Nephron (organoid): ENCODE data around the gene GNG2.

Source experiments
- H3K27ac Mint-ChIP-seq, 3 experiments: 2 replicates each; pipeline ENCODE4 v1.8.0; 2020; ENCODE audit warnings: mixed read lengths in 3 of 3, mild to moderate bottlenecking in 2 of 3, moderate library complexity in 1 of 3
- H3K27me3 Mint-ChIP-seq: 2 replicates; pipeline ENCODE4 v1.8.0; 2021; ENCODE audit warnings: low read depth, mild to moderate bottlenecking, moderate library complexity, mixed read lengths
- H3K36me3 Mint-ChIP-seq: 2 replicates; pipeline ENCODE4 v1.8.0; 2020; ENCODE audit warnings: low read depth, mixed read lengths
- H3K4me1 Mint-ChIP-seq: 2 replicates; pipeline ENCODE4 v1.8.0; 2020; ENCODE audit warnings: mixed read lengths
- H3K4me3 Mint-ChIP-seq, 3 experiments: 2 replicates each; pipeline ENCODE4 v1.8.0; 2020; ENCODE audit warnings: mild to moderate bottlenecking in 3 of 3, mixed read lengths in 3 of 3, moderate library complexity in 2 of 3
- H3K9me3 Mint-ChIP-seq: 2 replicates; pipeline ENCODE4 v1.8.0; 2020; ENCODE audit warnings: mixed read lengths
- TF ChIP-seq, protein P1 (sequence below), 3 experiments: fragments of 200-600 bp; sonication (generic); IDR thresholded peaks; one replicate each; pipeline ENCODE4 v1.5.0; 2021; ENCODE audit warnings: antibody characterized with exemption in 3 of 3; ENCODE audit not compliant: unreplicated experiment in 3 of 3

Gene GNG2

GRCh38 chr14:51880835-51881580 lies 20.6 kb downstream of the GNG2 start:
- TF ChIP-seq, protein P1, sequence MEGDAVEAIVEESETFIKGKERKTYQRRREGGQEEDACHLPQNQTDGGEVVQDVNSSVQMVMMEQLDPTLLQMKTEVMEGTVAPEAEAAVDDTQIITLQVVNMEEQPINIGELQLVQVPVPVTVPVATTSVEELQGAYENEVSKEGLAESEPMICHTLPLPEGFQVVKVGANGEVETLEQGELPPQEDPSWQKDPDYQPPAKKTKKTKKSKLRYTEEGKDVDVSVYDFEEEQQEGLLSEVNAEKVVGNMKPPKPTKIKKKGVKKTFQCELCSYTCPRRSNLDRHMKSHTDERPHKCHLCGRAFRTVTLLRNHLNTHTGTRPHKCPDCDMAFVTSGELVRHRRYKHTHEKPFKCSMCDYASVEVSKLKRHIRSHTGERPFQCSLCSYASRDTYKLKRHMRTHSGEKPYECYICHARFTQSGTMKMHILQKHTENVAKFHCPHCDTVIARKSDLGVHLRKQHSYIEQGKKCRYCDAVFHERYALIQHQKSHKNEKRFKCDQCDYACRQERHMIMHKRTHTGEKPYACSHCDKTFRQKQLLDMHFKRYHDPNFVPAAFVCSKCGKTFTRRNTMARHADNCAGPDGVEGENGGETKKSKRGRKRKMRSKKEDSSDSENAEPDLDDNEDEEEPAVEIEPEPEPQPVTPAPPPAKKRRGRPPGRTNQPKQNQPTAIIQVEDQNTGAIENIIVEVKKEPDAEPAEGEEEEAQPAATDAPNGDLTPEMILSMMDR (IDR thresholded peaks at IDR 0.05; ENCODE audit: unreplicated experiment in 3 of 3): no peak
- Mint-ChIP-seq H3K4me3 (no peak overlapping the region), H3K27ac (peak overlapping the region; percentile 15 to 80 (median 49))

GRCh38 chr14:51881636-51882035 lies 21.2 kb downstream of the GNG2 start:
- Mint-ChIP-seq H3K27ac (peak overlapping the region in 1 of 3 experiments; percentile 80), H3K9me3 (no peaks in the 10 kb centered on the region), H3K4me1 (peaks cover 21% of the 10 kb centered on the region), H3K4me3 (no peak overlapping the region), H3K27me3 (no peaks in the 10 kb centered on the region), H3K36me3 (peaks cover 12% of the 10 kb centered on the region)
- TF ChIP-seq, protein P1 (IDR thresholded peaks at IDR 0.05; ENCODE audit: unreplicated experiment in 3 of 3): no peak

More at GRCh38 chr14:51880835-51881580, 20.6 kb downstream of the GNG2 start:
- Mint-ChIP-seq H3K27me3 (no peaks in the 10 kb centered on the region), H3K4me1 (peaks cover 21% of the 10 kb centered on the region), H3K36me3 (peaks cover 12% of the 10 kb centered on the region), H3K9me3 (no peaks in the 10 kb centered on the region)

DNA sequence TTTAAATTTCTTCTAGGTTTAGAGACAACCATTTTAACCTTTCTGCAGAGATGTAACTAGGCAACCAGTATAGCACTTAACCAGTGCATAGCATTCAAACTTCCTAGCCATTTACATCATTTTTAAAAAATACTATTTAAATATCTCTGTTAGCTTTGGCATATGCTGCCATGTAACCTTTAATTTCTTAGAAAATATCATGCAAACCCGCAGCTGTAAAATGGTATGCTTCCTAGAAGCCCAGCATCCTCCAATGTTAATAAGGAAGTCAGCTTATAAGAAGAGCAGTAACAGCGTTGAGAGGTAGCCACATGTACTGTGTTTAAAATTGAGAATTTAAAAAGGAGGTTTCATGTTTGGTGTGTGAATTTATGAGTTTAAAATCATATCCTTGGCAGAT lies 22.8 kb downstream of the GNG2 start:
- no peaks in the 10 kb centered on the region for H3K27me3 Mint-ChIP-seq
- TF ChIP-seq, protein P1 (IDR thresholded peaks at IDR 0.05; ENCODE audit: unreplicated experiment in 3 of 3): no peak
- H3K4me1 Mint-ChIP-seq: peaks cover 21% of the 10 kb centered on the region
- H3K9me3 Mint-ChIP-seq: no peaks in the 10 kb centered on the region
- peak overlapping the region in 1 of 3 experiments; percentile 63 for H3K27ac Mint-ChIP-seq
- H3K4me3 Mint-ChIP-seq: no peak overlapping the region
- peaks cover 6% of the 10 kb centered on the region for H3K36me3 Mint-ChIP-seq

DNA sequence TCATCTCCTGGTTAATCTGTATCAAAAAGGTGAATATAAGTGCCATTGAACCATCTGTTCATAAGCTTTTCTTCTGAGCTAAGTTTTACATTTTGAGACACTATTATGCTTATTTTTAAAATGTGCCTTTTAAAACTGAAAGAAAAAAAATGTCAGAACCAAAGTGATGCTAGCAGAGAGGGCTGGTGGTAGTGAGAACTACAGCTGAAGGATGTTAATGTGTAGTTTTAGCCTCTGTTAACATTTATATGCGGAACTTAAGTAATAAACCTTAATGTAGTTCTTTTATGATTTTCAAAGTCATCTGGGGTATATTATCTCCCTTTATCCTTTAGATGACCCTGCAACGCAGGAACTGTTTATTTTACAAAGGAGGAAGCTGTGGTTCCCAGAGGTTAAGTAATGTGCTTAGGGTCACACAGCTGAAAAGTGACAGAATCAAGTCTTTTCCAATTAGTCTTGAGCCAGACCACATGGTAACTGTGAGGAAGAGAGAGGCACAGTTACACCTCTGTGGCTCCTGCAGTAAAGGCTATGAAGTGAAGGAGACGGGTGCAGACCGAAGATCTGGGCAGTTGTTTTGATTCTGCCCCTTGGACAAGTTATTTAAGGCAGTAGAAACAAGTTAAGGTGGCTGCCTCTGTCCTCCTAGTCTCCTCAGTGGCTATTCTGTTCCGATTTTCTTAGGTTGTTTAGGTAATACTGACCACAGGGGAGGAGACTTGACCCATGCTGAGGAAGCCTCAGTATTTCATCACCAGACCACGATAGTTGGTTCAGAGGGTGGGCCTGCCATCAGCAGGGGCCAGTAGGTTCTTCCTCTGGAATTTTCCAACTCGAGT lies 23.9 kb downstream of the GNG2 start:
- H3K36me3 Mint-ChIP-seq: no peaks in the 10 kb centered on the region
- peaks cover 21% of the 10 kb centered on the region for H3K4me1 Mint-ChIP-seq
- H3K9me3 Mint-ChIP-seq: no peaks in the 10 kb centered on the region
- no peaks in the 10 kb centered on the region for H3K27me3 Mint-ChIP-seq
- H3K27ac Mint-ChIP-seq: peak overlapping the region; percentile 13 to 69 (median 63)
- TF ChIP-seq, protein P1 (IDR thresholded peaks at IDR 0.05; ENCODE audit: unreplicated experiment in 3 of 3): no peak
- H3K4me3 Mint-ChIP-seq: peak overlapping the region in 1 of 3 experiments; percentile 24

GRCh38 chr14:51889851-51890250 lies 29.4 kb downstream of the GNG2 start:
- Mint-ChIP-seq H3K4me1 (peaks cover under 1% of the 10 kb centered on the region), H3K36me3 (no peaks in the 10 kb centered on the region), H3K27me3 (no peaks in the 10 kb centered on the region), H3K4me3 (no peak overlapping the region), H3K27ac (no peak overlapping the region), H3K9me3 (no peaks in the 10 kb centered on the region)
- TF ChIP-seq, protein P1 (IDR thresholded peaks at IDR 0.05; ENCODE audit: unreplicated experiment in 3 of 3): no peak
